Measurements from ENCODE around the gene HNRNPL. TPM values are rescaled to one million over a fixed set of nuclear protein-coding genes. Genes with fewer than 3 reads are reported as not detected.
A peak's percentile ranks its signal among the peaks of the same experiment; 100 is the strongest.
"Not testable (repeated sequence)": the region's sequence is repeated elsewhere in the genome, so short reads cannot be mapped to it uniquely, and the experiment has no call there.

Gene HNRNPL
- 389 and 434 TPM in 2 replicates for total RNA-seq (2014; rRNA removed; shearing (Covaris generic))

GRCh38 chr19:38849860-38850435, at the start of gene HNRNPL:
HNRNPL (minus strand) TSS chr19:38849986; CDS start chr19:38849966, 20 bp downstream.
- peak; percentile 100 for DNase-seq (ENCODE audit: low spot score)

GRCh38 chr19:38898788-38899446, 49.1 kb upstream of the HNRNPL start:
- DNase-seq (ENCODE audit: low spot score), result peak; percentile 55

- DNase-seq (ENCODE audit: low spot score), result no peak
Observed at GRCh38 chr19:38894968-38895367, 45.2 kb upstream of the HNRNPL start.

DNA sequence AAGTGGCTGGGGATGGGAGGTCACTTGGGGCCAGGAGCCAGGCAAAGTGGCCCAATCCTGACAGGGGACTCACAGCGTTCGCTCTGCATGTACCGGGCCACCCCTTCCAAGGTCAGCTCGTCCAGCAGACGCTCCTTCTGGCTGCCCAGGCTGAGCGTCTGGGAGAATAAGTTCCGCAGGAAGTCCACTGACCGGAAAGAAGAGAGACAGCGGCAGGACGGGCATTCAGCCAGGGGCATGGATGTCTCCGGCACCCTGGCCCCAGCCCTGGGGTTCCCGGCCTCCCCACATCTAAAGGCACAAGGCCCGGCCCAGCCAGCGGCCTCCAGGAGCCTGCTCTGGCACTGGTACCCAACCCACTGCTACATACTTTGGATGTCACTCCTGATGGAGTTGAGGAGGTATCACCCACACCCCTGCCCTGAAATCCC, 43.6 kb upstream of the HNRNPL start:
- no peak for DNase-seq (ENCODE audit: low spot score)

DNA sequence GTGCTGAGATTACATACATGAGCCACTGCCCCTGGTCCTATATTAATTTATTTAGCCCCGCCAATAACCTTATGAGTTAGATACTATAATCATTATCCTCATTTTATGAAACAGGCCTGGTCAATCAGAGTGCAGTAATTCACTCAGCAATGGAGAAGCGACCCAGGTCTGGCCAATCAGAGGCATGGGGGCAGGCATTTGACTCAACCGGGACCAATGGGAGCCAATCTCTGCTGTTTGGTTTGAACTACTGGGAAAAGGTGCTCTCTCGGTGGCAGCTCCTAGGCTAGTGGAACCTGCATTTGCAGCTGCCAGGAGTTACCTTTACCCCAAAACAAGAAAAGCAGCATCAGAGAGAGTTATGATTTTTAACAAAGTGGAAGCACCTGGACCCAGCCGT, 43.1 kb upstream of the HNRNPL start:
- DNase-seq (ENCODE audit: low spot score), result no peak

GRCh38 chr19:38891771-38892170, 42.0 kb upstream of the HNRNPL start:
- no peak for DNase-seq (ENCODE audit: low spot score)

DNA sequence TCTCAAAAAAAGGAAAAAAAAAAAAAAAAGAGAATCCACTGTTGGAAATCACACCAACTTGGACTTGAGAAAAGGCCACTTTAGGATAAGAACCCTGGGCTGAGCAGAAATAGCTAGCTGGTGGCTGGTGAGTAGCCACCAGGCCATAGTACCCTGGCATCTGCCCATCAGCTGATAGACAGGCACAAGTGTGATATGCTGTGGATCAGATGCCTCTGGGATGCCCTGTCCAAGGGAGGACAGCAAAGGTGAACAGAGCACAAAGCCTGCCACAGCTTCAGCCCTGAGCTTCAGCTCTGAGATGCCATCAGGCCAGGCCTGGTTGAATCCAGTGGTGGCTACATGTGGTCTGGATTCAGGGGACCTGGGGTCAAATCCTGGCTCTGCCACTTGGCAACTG, 40.9 kb upstream of the HNRNPL start:
- no peak for DNase-seq (ENCODE audit: low spot score)

GRCh38 chr19:38889803-38890202, 40.0 kb upstream of the HNRNPL start:
- no peak for DNase-seq (ENCODE audit: low spot score)

DNA sequence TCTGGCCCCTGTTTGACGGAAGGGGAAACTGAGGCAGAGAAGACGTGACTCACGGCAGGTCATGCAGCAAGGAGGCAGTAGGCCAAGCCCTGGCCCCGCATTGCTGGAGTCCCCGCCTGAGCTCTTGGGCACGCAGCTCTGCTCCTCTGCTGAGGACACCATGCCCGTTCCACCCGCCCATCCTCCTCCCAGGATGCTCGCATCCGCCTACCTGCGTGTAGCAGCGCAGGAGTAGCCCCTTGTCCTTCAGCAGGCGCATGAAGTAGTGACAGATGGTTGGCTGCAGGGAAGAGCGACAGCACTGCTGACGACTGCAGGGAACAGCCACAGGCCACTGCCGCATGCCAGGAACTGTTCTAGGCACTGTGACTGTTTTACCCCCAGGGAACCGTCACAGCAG, 39.1 kb upstream of the HNRNPL start:
- no peak for DNase-seq (ENCODE audit: low spot score)

- DNase-seq (ENCODE audit: low spot score), result not testable (repeated sequence)
Observed at GRCh38 chr19:38884691-38885090, 34.9 kb upstream of the HNRNPL start.

GRCh38 chr19:38883286-38883685, 33.5 kb upstream of the HNRNPL start:
- DNase-seq (ENCODE audit: low spot score), result no peak

DNA sequence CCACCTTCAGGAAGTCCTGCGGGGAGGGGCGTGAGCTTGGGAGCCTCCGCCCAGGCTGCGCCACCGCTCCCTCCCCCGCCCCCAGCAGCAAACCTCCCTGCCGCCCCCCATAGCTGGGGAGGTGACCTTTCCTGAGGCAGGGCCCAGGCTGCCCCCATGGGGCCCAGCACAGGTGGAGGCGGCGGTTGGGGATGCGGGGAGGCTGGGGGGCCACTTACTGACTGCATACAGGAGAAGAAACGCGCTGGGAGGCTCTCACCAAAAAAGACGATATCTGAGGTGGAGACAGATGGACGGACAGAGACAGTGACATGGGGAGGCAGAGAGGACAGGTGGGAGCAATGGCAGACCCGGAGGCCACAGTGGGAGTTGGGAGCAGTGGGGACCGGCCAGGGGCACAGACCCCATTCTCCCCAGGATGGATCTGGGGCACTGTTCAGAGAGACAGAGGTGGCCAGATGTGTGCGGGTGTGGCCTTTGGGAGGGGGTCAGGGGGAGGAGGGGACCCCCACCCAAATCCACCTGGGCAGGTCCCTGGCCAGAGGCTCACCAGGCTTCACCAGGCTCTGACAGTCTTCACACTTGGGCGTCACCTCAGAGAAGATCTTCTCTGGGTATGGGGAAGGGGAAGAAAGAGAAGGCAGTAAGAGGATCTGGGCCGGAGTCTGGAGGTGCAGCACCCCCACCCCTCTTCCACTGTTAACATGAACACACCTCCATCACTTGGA, 31.3 kb upstream of the HNRNPL start:
- DNase-seq (ENCODE audit: low spot score), result no peak

GRCh38 chr19:38880076-38880881, 30.5 kb upstream of the HNRNPL start:
- no peak for DNase-seq (ENCODE audit: low spot score)

DNA sequence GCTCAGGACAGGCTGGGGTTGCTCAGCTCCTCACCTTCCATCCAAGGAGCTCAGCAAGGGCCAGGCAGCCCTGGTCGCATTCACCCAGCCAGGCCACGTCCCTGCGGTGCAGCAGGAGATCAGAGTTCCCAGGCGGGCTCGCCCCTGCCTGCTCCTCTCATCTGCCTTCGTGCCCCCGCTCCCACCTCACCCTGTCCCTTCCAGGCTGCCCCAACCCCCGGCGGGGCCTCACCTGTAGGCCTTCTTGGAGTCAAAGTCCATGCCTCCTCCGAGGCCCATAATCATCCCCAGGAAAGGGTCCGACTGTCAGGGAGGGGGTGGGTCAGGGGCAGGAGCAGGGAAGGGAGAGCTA, 29.6 kb upstream of the HNRNPL start:
- no peak for DNase-seq (ENCODE audit: low spot score)

GRCh38 chr19:38878575-38879399, 29.0 kb upstream of the HNRNPL start:
- DNase-seq (ENCODE audit: low spot score), result no peak

DNA sequence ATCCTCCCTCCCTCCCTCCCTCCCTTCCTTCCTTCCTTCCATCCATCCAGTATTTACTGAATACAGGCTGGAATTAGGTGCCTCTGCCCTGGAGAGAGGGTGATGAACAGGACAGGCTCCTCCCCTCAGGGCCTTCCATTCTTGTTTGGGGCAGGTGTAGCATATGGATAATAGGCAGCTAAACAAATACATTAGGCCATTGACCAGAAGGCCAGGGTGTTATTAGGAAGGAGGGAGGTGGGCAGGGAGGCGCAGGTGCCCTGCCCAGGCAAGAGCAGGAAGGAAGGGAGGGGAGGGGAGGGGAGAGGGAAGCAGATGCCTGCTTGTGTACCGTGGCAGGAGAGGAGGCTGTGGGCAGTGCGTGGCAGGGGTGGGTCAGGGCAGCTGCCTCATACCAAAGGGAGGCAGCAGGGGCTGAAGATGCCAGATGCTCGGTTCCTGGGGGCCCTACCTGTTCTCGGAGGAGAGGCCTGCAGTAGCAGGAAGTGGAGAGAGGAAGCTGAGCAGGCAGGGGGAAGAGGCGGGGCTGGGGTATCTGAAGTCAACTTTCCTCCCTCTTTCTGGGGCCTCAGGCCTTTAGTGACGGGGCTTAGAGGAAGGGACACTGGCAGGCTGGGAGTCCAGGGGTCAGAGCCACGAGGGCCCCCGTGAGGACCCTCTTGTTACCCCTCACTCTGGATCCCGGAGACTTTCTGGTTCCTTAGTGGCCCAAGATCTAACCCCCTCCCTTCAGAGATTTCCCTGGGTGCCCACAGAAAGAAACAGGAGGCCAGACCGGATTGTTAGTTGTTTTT, 28.2 kb upstream of the HNRNPL start, which contains the start of gene RINL:
Gene RINL, minus strand, starts transcription at position 495 of the 794 bp plus-strand sequence. CDS start 1,533 bp downstream, outside the sequence.
- peak; percentile 97 for DNase-seq (ENCODE audit: low spot score)

GRCh38 chr19:38875656-38876395, 26.0 kb upstream of the HNRNPL start:
- no peak for DNase-seq (ENCODE audit: low spot score)

- not testable (repeated sequence) for DNase-seq (ENCODE audit: low spot score)
Observed at GRCh38 chr19:38873400-38873799, 23.6 kb upstream of the HNRNPL start.

- no peak for DNase-seq (ENCODE audit: low spot score)
Observed at GRCh38 chr19:38870612-38871011, 20.8 kb upstream of the HNRNPL start.
